Endothelial cell of umbilical vein (primary cell): ENCODE results near the gene THTPA. TPM values are rescaled to one million over a fixed set of nuclear protein-coding genes. Genes with fewer than 3 reads are reported as not detected.

Source experiments
- BruUV-seq: library from RNA; stranded (reverse); fragments of 400-500 nt; replicated peaks from 2 replicates; lab custom pipeline; 2021; lab: Mats Ljungman, UMichigan
- CTCF ChIA-PET: fragments of 300-600, 350-600 bp; sonication (Branson Sonifier 250); formaldehyde crosslinking; loops from one replicate; lab custom pipeline; 2021; ENCODE audit warnings: antibody characterized with exemption, inconsistent platforms; lab: Charles Lee
- POLR2A ChIA-PET: fragments of 300-600, 350-600 bp; sonication (Branson Sonifier 250); formaldehyde crosslinking; loops from one replicate; lab custom pipeline; 2021; ENCODE audit warnings: antibody characterized with exemption, inconsistent platforms; lab: Charles Lee
- DNase-seq: peaks from one replicate; pipeline ENCODE4 v3.0.0-alpha.2; 2011; ENCODE audit warnings: low read depth, low spot score
- FAIRE-seq: peaks from 2 replicates; lab custom pipeline; 2011; peaks lifted over from hg19 to GRCh38; lab: Jason Lieb, UNC
- H2AFZ ChIP-seq: 2 replicates; pipeline ENCODE4 v1.6.0; 2012; ENCODE audit warnings: low read depth, low read length, control low read depth, inconsistent platforms
- H3K27ac ChIP-seq: 2 replicates; pipeline ENCODE4 v1.5.1; 2011; ENCODE audit warnings: low read depth, mild to moderate bottlenecking, control low read depth, low read length, moderate library complexity; ENCODE audit not compliant: insufficient read depth
- H3K27me3 ChIP-seq, 2 experiments: 2 replicates each; pipeline versions ENCODE4 v1.6.0 to v1.6.1; 2011; ENCODE audit warnings: low read length in 2 of 2, mixed read lengths in 1 of 2; ENCODE audit not compliant: control insufficient read depth in 2 of 2, insufficient read depth in 2 of 2
- H3K36me3 ChIP-seq, 2 experiments: 2 replicates in 1 of 2; 3 replicates in 1 of 2; pipeline ENCODE4 v1.5.1; 2011; ENCODE audit warnings: low read length in 2 of 2, mild to moderate bottlenecking in 1 of 2, moderate library complexity in 1 of 2; ENCODE audit not compliant: control insufficient read depth in 2 of 2, insufficient read depth in 2 of 2; ENCODE audit errors: extremely low read depth in 1 of 2
- H3K4me1 ChIP-seq: 3 replicates; pipeline ENCODE4 v1.5.1; 2011; ENCODE audit warnings: mild to moderate bottlenecking, low read length; ENCODE audit not compliant: control insufficient read depth, insufficient read depth; ENCODE audit errors: extremely low read depth
- H3K4me2 ChIP-seq: 2 replicates; pipeline ENCODE4 v1.6.1; 2011; ENCODE audit warnings: low read length, control low read depth, mixed read lengths; ENCODE audit not compliant: insufficient read depth
- H3K4me3 ChIP-seq, 3 experiments: fragments of 200-600 bp in 1 of 3; sonication (generic), shearing (Covaris generic) in 1 of 3; replicated peaks in 1 of 3; 2 replicates each; pipeline ENCODE4 v1.5.1; 2011 to 2016; ENCODE audit warnings: control low read depth in 3 of 3, low read length in 3 of 3, mild to moderate bottlenecking in 2 of 3, inconsistent platforms in 1 of 3, low read depth in 1 of 3, moderate library complexity in 1 of 3; ENCODE audit not compliant: insufficient read depth in 1 of 3
- H3K79me2 ChIP-seq: 2 replicates; pipeline ENCODE4 v1.6.0; 2012; ENCODE audit warnings: low read length, inconsistent platforms; ENCODE audit not compliant: control insufficient read depth, insufficient read depth
- H3K9ac ChIP-seq: replicated peaks from 2 replicates; pipeline ENCODE3; 2011; ENCODE audit warnings: low read length, control low read depth; ENCODE audit not compliant: insufficient read depth; ENCODE audit errors: extremely low read depth
- H3K9me1 ChIP-seq: replicated peaks from 3 replicates; pipeline ENCODE4 v1.6.0; 2011; ENCODE audit warnings: mild to moderate bottlenecking, low read length; ENCODE audit not compliant: control insufficient read depth, insufficient read depth; ENCODE audit errors: extremely low read depth
- H3K9me3 ChIP-seq: replicated peaks from 2 replicates; pipeline ENCODE4 v1.5.1; 2012; ENCODE audit warnings: low read length, inconsistent platforms; ENCODE audit not compliant: control insufficient read depth, insufficient read depth
- H4K20me1 ChIP-seq: replicated peaks from 2 replicates; pipeline ENCODE3; 2011; ENCODE audit warnings: mild to moderate bottlenecking, low read length; ENCODE audit not compliant: control insufficient read depth, insufficient read depth; ENCODE audit errors: extremely low read depth
- EZH2 ChIP-seq: IDR thresholded peaks from 2 replicates; pipeline ENCODE4 v1.6.1; 2012; ENCODE audit warnings: borderline replicate concordance, low read depth, mild to moderate bottlenecking, moderate library complexity, low read length, inconsistent platforms; ENCODE audit not compliant: severe bottlenecking
- FOS ChIP-seq: IDR thresholded peaks from 2 replicates; pipeline ENCODE4 v1.6.1; 2011; ENCODE audit warnings: mild to moderate bottlenecking, low read length, moderate library complexity, borderline replicate concordance; ENCODE audit not compliant: insufficient read depth
- GATA2 ChIP-seq: IDR thresholded peaks from 2 replicates; pipeline ENCODE4 v1.7.0; 2011; ENCODE audit warnings: low read depth, mild to moderate bottlenecking, moderate library complexity, mixed read lengths, low read length; ENCODE audit not compliant: insufficient read length, insufficient read depth
- JUN ChIP-seq: IDR thresholded peaks from 2 replicates; pipeline ENCODE4 v1.6.1; 2011; ENCODE audit warnings: borderline replicate concordance, low read depth; ENCODE audit not compliant: insufficient read length, insufficient read depth
- MYC ChIP-seq: IDR thresholded peaks from one replicate; pipeline ENCODE4 v1.6.1; 2011; ENCODE audit warnings: mild to moderate bottlenecking, low read depth, low read length
- POLR2A ChIP-seq: IDR thresholded peaks from 2 replicates; pipeline ENCODE4 v1.6.1; 2012; ENCODE audit warnings: low read depth, mild to moderate bottlenecking, control low read depth, low read length
- POLR2AphosphoS5 ChIP-seq: IDR thresholded peaks from 2 replicates; pipeline ENCODE4 v1.6.1; 2012; ENCODE audit warnings: low read depth, mild to moderate bottlenecking, control low read depth, low read length, moderate library complexity; ENCODE audit not compliant: insufficient read depth
- dilution Hi-C: fragments of 300-500 bp; cut with MboI; formaldehyde crosslinking; loops from one replicate; pipeline ENCODE4 v1.15.0; 2019; ENCODE audit warnings: low sequenced_read_pairs; ENCODE audit not compliant: extremely low pct_ligation_motif_present
- intact Hi-C: fragments of 100-400 bp; cut with micrococcal nuclease; formaldehyde crosslinking; loops from one replicate; pipeline ENCODE4 v1.10.0; 2022
- polyA plus RNA-seq, 4 experiments: library from polyadenylated mRNA; depleted of rRNA in 3 of 4; stranded (reverse) in 3 of 4; unstranded in 1 of 4; fragments of >200 nt; gene quantifications; 2 replicates each; pipeline versions ENCODE4 v1.2.1 to v1.2.3, GENCODE V29; 2011 to 2012; ENCODE audit warnings: missing spikeins in 1 of 4
- total RNA-seq: library from RNA; stranded (reverse); gene quantifications from 2 replicates; pipeline ENCODE4 v1.2.3, GENCODE V29; 2021
- TF ChIP-seq, protein P1 (sequence below), 2 donors: IDR thresholded peaks; 1 replicate in 1 of 2; 2 replicates in 1 of 2; pipeline ENCODE4 v1.5.1; 2011; ENCODE audit warnings: low read length in 2 of 2, mild to moderate bottlenecking in 2 of 2, moderate library complexity in 2 of 2, control low read depth in 1 of 2, inconsistent platforms in 1 of 2, low read depth in 1 of 2; ENCODE audit not compliant: insufficient read depth in 1 of 2; ENCODE audit errors: extremely low read depth in 1 of 2
- TF ChIP-seq, protein P2 (sequence below): IDR thresholded peaks from 2 replicates; pipeline ENCODE4 v1.6.1; 2011; ENCODE audit not compliant: insufficient read depth, insufficient read length

THTPA gene
- total and polyA plus RNA-seq, 2 donors (not counting 3 experiments of a cell fraction or from before 2014, with no cell fraction given) = 10.8 to 12.5 TPM

DNA sequence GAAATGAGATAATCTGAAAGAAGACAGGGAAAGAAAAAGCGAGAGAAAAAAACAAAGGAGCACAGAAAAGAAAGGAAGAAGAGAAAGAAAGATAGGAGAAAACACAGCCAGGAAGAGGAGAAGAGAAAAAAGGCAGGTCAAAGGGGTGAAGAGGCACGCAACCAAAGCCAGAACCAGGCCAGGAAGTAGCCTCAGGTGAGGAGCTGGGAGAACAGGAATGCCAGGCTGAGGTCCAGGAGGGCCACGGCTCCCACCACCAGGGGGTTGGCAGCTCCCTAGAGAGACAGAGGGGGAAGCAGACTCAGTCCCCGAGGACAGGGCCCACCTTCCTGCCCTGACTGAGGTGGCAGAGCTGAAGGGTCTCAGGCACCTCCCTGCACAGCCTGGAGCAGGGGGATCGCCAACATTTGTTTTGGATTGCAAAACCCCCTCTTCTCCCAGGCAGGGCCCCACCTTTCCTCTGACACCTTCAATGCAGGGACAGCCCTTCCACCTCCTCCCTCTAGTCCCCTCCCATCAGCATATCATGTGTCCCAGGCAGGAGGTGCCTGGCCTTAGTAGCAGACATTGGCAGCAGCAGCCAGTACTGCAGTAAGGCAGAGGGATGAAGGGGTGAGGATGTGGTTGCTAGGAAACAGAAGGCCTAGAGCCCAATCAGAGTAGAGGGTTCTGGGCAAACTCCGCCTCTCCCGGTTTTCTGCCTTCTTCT is 13.5 kb downstream of the THTPA start:
- POLR2A ChIA-PET = no interaction called here
- no TSS peak for BruUV-seq
- Histone ChIP-seq H4K20me1 (no peaks in the 10 kb centered on the region), H3K79me2 (no peaks in the 10 kb centered on the region), H3K27ac (no peak overlapping the region), H3K27me3 (peaks cover 6 to 11% of the 10 kb centered on the region in 2 experiments), H3K4me1 (peaks cover 4% of the 10 kb centered on the region), H3K4me2 (no peak overlapping the region), H3K4me3 (no peak overlapping the region), H3K9me1 (no peaks in the 10 kb centered on the region), H3K9me3 (no peaks in the 10 kb centered on the region), H2AFZ (no peak overlapping the region), H3K36me3 (no peaks in the 10 kb centered on the region), H3K9ac (no peak overlapping the region)
- intact Hi-C loops (no loop called here), dilution Hi-C loops (no loop called here)
- CTCF ChIA-PET = interaction anchor here (0.9 to 1.9 kb wide), 4 partner anchors 10 to 341 kb away, joined by 3 to 8 read pairs (median 6); no protein-coding TSS in a partner anchor
- TF ChIP-seq MYC (no peak), FOS (no peak), JUN (no peak), EZH2 (no peak), POLR2AphosphoS5 (no peak), POLR2A (no peak), GATA2 (no peak)
- TF ChIP-seq, protein P1, sequence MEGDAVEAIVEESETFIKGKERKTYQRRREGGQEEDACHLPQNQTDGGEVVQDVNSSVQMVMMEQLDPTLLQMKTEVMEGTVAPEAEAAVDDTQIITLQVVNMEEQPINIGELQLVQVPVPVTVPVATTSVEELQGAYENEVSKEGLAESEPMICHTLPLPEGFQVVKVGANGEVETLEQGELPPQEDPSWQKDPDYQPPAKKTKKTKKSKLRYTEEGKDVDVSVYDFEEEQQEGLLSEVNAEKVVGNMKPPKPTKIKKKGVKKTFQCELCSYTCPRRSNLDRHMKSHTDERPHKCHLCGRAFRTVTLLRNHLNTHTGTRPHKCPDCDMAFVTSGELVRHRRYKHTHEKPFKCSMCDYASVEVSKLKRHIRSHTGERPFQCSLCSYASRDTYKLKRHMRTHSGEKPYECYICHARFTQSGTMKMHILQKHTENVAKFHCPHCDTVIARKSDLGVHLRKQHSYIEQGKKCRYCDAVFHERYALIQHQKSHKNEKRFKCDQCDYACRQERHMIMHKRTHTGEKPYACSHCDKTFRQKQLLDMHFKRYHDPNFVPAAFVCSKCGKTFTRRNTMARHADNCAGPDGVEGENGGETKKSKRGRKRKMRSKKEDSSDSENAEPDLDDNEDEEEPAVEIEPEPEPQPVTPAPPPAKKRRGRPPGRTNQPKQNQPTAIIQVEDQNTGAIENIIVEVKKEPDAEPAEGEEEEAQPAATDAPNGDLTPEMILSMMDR (IDR thresholded peaks at IDR 0.05; ENCODE audit: extremely low read depth in 1 of 2, insufficient read depth in 1 of 2, low read depth in 1 of 2, low read length in 2 of 2) = no peak
- TF ChIP-seq, protein P2, sequence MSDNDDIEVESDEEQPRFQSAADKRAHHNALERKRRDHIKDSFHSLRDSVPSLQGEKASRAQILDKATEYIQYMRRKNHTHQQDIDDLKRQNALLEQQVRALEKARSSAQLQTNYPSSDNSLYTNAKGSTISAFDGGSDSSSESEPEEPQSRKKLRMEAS = no peak
- FAIRE-seq (no peak), DNase-seq (no peak)
